ENCODE data around the gene PRDM15. TPM values are rescaled to one million over a fixed set of nuclear protein-coding genes. Genes with fewer than 3 reads are reported as not detected.

The PRDM15 gene
- total and polyA plus RNA-seq, 7 donors: 1.2 to 6.9 (median 4.6) TPM

DNA sequence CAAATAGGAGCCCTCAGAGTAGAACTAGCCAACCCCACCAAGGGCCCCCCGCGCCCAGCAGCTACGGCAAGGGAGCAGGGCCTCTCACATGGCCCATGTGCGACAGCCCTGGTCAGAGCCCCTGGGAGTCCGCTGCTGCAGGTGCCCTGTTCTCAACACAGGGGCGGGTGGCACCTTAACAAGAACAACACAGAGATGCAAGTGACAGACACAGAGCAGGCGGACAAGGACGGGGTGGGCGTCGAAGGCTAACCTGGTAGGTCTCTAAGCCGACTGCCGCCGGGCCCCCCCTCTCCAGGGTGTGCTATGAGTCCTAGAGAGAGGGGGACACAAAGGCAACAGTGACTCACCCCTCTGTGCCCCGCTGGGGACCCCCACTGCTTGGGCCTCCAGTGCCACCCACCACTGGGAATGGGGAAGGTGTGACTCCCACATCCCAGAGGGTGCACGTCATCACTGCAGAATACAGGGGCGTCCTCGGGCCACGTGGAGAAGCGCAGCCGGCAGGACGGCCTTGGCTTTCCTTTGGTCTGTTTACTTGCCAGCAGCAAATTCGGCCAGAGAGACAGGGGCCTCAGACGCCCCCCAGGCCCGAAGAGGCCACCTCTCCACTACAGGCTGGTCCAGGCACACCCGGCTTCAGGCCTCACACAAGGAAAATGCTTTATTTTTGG, 44.8 kb downstream of the PRDM15 start:
- no peak overlapping the region for H3K27ac ChIP-seq
- WGBS, 2 donors: 91 to 93% methylated on average over 25 of the region's 25 CpGs

DNA sequence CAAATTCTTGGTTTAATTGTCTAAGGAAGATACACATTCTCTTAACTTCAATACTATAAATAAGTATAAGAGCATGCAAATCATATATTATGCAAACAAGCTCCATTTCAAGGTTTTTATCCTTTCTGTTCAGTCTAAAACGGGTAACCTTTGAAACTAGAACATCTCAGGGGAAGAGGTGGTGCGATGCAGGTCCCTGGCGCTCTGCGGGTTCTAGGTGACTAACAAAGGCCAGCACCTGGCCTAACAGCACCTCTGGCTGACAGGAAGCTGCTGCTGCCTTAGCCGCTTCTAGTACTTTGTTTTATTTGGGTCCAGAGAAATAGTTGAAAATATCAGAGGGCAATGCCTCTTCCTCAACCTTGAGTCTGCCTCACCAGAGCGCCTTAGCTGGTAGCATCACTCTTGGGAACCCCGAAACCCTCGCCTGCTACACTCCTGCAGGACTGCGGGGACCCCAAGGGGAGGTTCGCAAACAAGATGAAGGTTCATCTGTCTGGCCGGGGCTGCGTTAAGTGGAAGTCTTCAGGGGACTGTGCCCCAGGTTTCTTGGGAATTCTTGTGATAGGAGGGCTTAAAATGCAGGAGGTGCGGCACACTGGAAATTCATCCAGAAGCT, 45.5 kb downstream of the PRDM15 start:
- Histone ChIP-seq H3K4me3 (no peak overlapping the region), H3K9me3 (no peaks in the 10 kb centered on the region), H3K27ac (no peak overlapping the region), H3K4me1 (no peaks in the 10 kb centered on the region), H3K27me3 (no peaks in the 10 kb centered on the region), H3K36me3 (peaks cover 3 to 47% (median 24%) of the 10 kb centered on the region in 4 donors)
- 89 to 95% methylated on average over 13 of the region's 13 CpGs for WGBS, 2 donors
- intact Hi-C loops (cut with DNase I): no loop called here
- TF ChIP-seq EP300 (IDR thresholded peaks at IDR 0.05) (no peak), POLR2A (IDR thresholded peaks at IDR 0.05) (no peak), POLR2AphosphoS5 (IDR thresholded peaks at IDR 0.05) (no peak)
- no peak for DNase-seq

More for the DNA sequence above, 44.8 kb downstream of the PRDM15 start:
- Histone ChIP-seq H3K27me3 (no peaks in the 10 kb centered on the region), H3K9me3 (no peaks in the 10 kb centered on the region), H3K4me1 (no peaks in the 10 kb centered on the region), H3K36me3 (peaks cover 3 to 55% (median 24%) of the 10 kb centered on the region in 4 donors), H3K4me3 (no peak overlapping the region)
- TF ChIP-seq EP300 (IDR thresholded peaks at IDR 0.05) (no peak), POLR2A (IDR thresholded peaks at IDR 0.05) (no peak), POLR2AphosphoS5 (IDR thresholded peaks at IDR 0.05) (no peak)
- TF ChIP-seq, protein P1, sequence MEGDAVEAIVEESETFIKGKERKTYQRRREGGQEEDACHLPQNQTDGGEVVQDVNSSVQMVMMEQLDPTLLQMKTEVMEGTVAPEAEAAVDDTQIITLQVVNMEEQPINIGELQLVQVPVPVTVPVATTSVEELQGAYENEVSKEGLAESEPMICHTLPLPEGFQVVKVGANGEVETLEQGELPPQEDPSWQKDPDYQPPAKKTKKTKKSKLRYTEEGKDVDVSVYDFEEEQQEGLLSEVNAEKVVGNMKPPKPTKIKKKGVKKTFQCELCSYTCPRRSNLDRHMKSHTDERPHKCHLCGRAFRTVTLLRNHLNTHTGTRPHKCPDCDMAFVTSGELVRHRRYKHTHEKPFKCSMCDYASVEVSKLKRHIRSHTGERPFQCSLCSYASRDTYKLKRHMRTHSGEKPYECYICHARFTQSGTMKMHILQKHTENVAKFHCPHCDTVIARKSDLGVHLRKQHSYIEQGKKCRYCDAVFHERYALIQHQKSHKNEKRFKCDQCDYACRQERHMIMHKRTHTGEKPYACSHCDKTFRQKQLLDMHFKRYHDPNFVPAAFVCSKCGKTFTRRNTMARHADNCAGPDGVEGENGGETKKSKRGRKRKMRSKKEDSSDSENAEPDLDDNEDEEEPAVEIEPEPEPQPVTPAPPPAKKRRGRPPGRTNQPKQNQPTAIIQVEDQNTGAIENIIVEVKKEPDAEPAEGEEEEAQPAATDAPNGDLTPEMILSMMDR (IDR thresholded peaks at IDR 0.05): no peak
- DNase-seq: peak; percentile 36
- intact Hi-C loops (cut with DNase I): no loop called here

DNA sequence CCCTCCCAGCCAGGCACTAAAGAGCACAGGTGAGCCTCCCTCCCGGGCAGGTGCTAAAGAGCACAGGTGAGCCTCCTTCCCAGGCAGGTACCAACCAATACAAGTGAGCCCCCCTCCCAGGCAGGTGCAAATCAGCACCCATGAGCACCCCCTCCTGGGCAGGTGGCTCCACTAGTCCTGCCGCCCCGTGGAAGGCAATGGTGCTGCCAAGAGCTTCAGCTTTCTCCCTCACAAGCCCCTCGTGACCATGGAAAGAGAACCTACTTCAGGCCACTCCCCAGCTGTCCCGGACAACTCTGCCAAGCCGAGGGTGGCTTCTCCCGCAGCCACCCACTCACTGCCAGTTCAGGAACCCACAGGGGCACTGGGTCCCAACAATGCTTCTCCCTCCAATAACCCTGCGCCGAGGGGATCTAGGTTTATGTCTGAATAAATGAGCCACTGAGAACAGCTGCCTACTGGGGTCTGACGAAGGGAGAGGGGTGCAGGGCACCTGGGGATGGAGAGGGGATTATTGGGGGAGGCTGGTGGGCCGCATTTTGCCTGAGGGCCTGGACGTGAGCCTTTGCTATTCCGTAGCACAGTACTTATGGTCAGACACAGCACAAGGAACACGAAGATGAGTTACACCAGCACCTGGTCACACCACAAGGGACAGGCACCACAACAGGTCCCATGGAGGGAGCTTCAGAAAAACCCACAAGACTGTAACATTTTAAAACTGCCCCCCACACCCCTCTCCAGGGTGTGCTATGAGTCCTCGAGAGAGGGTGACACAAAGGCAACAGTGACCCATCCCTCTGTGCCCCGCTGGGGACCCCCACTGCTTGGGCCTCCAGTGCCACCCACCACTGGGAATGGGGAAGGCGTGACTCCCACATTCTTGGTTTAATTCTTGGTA, 46.3 kb downstream of the PRDM15 start:
- Histone ChIP-seq H3K4me1 (no peaks in the 10 kb centered on the region), H3K36me3 (peaks cover 3 to 46% (median 26%) of the 10 kb centered on the region in 4 donors), H3K4me3 (no peak overlapping the region), H3K9me3 (no peaks in the 10 kb centered on the region), H3K27ac (no peak overlapping the region), H3K27me3 (no peaks in the 10 kb centered on the region)
- TF ChIP-seq POLR2A (IDR thresholded peaks at IDR 0.05) (no peak), POLR2AphosphoS5 (IDR thresholded peaks at IDR 0.05) (no peak), EP300 (IDR thresholded peaks at IDR 0.05) (no peak)
- TF ChIP-seq, protein P1 (IDR thresholded peaks at IDR 0.05): no peak
- WGBS, 2 donors: 89 to 92% methylated on average over 17 of the region's 17 CpGs
- intact Hi-C loops (cut with DNase I): no loop called here
- no peak for DNase-seq

DNA sequence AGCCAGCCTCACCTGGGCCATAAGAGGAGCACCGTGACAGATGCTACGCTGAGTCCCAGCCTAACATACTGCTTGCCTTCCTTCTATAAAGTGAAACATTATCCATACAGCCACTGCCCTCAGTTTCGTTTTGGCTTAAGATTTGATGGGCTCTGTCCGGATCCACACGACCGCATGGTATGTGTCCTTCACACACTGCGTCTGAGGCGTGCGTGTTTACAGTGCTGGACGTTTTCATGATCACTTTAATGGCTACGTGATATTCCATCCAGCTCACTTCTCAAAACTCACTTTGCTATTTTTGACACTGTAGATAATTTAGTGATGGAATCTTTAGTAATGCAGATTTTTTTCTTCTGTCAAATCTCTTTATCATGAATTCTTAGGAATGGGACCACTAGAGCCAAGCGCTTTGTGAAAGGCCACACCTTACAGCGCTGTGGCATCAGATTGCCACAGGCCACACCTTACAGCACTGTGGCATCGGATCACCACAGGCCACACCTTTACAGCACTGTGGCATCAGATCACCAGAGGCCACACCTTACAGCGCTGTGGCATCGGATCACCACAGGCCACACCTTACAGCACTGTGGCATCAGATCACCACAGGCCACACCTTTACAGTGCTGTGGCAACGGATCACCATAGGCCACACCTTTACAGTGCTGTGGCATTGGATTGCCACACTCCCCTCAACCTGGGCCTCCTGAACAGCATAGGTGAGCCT, 47.1 kb downstream of the PRDM15 start:
- H3K36me3 ChIP-seq: peaks cover 3 to 46% (median 26%) of the 10 kb centered on the region in 4 donors
- no peak for DNase-seq
- no peak overlapping the region for H3K27ac ChIP-seq
- no peaks in the 10 kb centered on the region for H3K27me3 ChIP-seq
- no peaks in the 10 kb centered on the region for H3K9me3 ChIP-seq
- 84 to 92% methylated on average over 17 of the region's 17 CpGs for WGBS, 2 donors
- no peak overlapping the region for H3K4me3 ChIP-seq
- intact Hi-C loops (cut with DNase I): no loop called here
- H3K4me1 ChIP-seq: no peaks in the 10 kb centered on the region
- TF ChIP-seq EP300 (IDR thresholded peaks at IDR 0.05): no peak
- no peak for TF ChIP-seq POLR2AphosphoS5 (IDR thresholded peaks at IDR 0.05)
- no peak for TF ChIP-seq POLR2A (IDR thresholded peaks at IDR 0.05)
- TF ChIP-seq, protein P1 (IDR thresholded peaks at IDR 0.05): no peak
